Measurements from ENCODE around the gene BANF2.

DNA sequence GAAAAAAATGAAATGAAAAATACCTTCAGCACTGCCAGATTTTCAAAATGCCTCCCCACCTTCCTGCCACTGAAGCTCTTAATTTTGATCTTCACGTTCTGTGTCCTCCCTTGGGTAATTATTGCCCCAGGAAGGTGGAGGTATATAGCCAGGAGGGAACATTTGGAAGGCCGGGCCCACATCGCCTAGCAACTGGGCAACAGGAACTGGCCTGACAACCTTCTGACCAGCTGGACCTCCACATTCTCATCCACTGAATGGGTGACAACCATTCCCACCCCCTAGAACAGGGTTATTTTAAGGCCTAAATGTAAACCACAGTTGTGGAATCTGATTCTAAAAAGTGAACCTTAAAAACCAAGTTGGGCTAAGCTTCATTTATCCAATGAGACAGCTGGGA lies 20.9 kb upstream of the BANF2 start:
- TF ChIP-seq POLR2A (IDR thresholded peaks at IDR 0.05; ENCODE audit: low read length): no peak
- TF ChIP-seq GATA1 (IDR thresholded peaks at IDR 0.05; ENCODE audit: low read depth, low read length): no peak
